Measurements from ENCODE around the gene GPR171. TPM values are rescaled to one million over a fixed set of nuclear protein-coding genes. Genes with fewer than 3 reads are reported as not detected.
A peak's percentile ranks its signal among the peaks of the same experiment; 100 is the strongest.

Gene GPR171
- total RNA-seq, 4 donors from 2014 or later, result 0.57 to 6.5 (median 3.3) TPM

DNA sequence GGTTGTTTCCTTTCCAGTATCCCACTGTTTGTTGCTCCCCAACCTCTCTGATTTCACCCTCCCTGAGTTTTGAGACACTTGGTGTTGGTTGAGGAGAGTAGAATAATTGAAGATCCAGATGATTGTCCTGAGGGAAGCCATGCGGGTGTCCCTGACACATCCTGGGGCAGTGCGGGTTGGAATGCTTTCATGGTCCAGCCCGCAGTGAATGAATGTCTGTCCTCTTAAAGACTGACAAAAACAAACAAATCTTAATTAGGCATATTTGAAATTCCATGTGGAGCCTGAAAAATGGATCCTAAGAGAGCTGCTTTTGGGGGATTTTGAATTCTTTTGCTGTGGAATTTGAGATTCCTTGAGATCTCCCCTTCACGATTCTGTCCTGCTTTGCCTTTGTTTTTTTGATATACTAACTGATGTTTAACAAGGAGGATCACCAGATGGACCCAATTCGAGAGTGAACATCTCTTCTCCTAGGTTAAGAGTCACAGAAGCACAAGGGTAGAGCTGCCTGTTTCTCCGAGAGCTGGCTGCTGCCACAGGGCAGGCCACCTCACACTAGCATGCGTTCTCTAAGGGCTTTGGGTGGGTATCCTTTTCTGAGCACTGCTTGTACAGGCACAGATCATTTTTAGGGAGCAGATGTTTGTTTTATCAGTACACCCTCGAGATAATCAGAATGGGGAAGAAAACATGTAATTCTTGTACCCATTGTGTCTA is 47.4 kb downstream of the GPR171 start:
- TF ChIP-seq, protein P1, sequence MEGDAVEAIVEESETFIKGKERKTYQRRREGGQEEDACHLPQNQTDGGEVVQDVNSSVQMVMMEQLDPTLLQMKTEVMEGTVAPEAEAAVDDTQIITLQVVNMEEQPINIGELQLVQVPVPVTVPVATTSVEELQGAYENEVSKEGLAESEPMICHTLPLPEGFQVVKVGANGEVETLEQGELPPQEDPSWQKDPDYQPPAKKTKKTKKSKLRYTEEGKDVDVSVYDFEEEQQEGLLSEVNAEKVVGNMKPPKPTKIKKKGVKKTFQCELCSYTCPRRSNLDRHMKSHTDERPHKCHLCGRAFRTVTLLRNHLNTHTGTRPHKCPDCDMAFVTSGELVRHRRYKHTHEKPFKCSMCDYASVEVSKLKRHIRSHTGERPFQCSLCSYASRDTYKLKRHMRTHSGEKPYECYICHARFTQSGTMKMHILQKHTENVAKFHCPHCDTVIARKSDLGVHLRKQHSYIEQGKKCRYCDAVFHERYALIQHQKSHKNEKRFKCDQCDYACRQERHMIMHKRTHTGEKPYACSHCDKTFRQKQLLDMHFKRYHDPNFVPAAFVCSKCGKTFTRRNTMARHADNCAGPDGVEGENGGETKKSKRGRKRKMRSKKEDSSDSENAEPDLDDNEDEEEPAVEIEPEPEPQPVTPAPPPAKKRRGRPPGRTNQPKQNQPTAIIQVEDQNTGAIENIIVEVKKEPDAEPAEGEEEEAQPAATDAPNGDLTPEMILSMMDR (IDR thresholded peaks at IDR 0.05; ENCODE audit: low read depth), result no peak

DNA sequence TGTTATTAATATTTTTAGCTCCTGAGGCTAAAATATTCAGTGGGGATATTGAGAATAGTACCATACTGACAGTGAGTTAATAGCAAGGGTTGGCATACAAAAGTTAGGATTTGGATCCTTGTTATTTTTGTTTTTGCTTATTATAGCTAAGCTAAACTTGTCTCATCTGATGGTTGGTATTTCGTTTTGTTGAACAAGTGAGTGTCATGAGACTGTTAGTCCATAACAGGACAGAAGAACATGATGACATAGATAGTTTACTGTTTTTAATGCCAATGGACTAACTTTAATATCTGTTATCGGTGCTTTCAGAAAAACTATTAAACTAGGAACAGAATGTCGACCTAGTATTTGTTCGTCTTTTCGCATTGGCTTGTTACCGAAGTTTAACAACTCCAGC is 48.5 kb downstream of the GPR171 start:
- TF ChIP-seq, protein P1 (IDR thresholded peaks at IDR 0.05; ENCODE audit: low read depth), result no peak

DNA sequence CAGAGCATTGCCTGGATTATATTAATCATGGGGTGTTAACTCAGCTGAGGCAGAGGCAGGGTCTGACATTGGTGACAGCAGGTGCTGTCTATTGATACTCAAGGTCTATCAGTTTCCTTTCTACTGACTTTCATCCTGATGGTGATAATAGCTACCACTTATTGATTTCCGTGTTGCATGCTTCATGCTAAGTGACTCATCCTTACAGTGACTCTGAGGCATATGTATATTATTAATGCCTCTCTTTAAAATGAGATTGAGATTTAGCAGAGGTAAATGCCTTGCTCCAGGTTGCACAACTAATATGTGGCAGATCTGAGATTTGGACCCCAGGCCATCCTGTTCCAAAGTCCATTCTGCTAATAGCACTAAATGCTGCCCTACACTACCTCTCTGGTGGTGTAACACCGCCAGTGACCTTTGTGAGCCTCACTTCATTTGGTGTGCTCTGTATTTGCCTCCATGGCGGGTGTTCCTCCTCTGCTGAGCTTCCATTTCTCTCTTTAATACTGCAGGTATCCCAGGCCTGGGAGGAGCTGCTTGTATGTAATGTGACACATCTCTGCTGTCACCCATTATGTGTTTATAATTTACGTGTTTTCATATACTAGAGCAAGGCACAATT is 50.4 kb downstream of the GPR171 start:
- TF ChIP-seq, protein P1 (IDR thresholded peaks at IDR 0.05; ENCODE audit: low read depth), result no peak

Small RNA genes within 50 kb of the gene (small RNA-seq; reads per million reads assigned to genes)
- gene RNA5SP145, result 5.9 reads per million, percentile 81 among the genes with 10 or more reads in this experiment

Other genes with a start within 250 kb of the GPR171 start
- not detected for gene CLRN1, start 230.5 kb downstream of the GPR171 start, total RNA-seq
- gene MED12L, start 117.6 kb downstream of the GPR171 start, total RNA-seq, result under 1 TPM; under 0.01 to 0.34 (median 0.27) TPM
- gene P2RY14, start 75.3 kb upstream of the GPR171 start, total RNA-seq, result 10 to 100 TPM in 2 of 4 donors, 1 to 10 TPM in 2; 5.8 to 21.2 (median 9.3) TPM
- not detected for gene GPR87, start 113.6 kb upstream of the GPR171 start, total RNA-seq
- 1 to 10 TPM; 2.1 to 6.0 (median 3.4) TPM for gene P2RY13, start 126.3 kb upstream of the GPR171 start, total RNA-seq
- gene P2RY12, start 181.5 kb upstream of the GPR171 start, total RNA-seq, result 10 to 100 TPM in 3 of 4 donors, 1 to 10 TPM in 1; 2.8 to 17.8 (median 13.1) TPM

All from subcutaneous adipose tissue (tissue), 4 donors.